Epithelial cell of proximal tubule (primary cell): Measurements from ENCODE around the gene NR1H2. TPM values are rescaled to one million over a fixed set of nuclear protein-coding genes. Genes with fewer than 3 reads are reported as not detected.
A peak's percentile ranks its signal among the peaks of the same experiment; 100 is the strongest.

Experiments
- DNase-seq: peaks from one replicate; pipeline ENCODE4 v3.0.0-alpha.2; 2011; ENCODE audit warnings: low read depth
- H3K4me3 ChIP-seq: 2 replicates; pipeline ENCODE4 v1.5.1; 2011; ENCODE audit warnings: low read depth, mild to moderate bottlenecking, low read length
- total RNA-seq: library from RNA; depleted of rRNA; stranded (reverse); fragments of >200 nt; gene quantifications from 2 replicates; pipeline ENCODE4 v1.2.3, GENCODE V29; 2015
- TF ChIP-seq, protein P1 (sequence below): conservative IDR thresholded peaks from 2 replicates; pipeline ENCODE4 v1.5.1; 2012; ENCODE audit warnings: low read depth, mild to moderate bottlenecking, low read length

Gene NR1H2
- total RNA-seq, 1 donor from 2014 or later, result 67.5 TPM

DNA sequence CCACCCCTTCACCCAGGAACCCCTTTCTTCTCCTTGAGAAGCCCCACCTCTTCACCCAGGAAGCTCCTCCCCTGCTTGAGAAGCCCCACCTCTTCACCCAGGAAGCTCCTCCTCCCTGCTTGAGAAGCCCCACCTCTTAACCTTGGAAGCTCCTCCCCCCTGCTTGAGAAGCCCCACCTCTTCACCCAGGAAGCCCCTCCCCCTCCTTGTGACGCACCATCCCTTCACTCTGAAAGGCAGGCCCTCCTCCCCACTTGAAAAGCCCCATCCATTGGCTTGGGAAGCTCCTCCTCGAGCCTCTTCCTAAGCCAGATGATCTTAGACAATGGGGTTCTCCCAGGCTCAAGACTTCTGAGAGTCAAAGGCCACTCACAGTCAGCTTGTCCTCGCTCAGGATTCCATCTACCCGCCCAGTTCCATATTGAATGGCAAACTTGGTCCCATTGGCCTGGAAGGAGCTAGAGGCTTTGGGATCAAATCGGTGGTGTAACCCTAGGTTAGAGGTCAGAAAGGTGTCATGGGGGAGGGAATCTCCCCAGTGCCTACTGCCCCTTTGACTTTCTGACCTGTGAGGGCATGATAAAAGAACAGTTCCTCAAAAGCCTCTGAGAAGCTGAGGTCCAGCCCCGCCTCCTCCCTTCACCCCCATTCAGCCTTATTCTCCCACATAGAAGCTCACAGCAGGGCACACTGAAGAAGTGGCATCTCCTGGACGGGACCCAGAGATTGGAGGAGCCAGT lies 14.8 kb upstream of the NR1H2 start:
- TF ChIP-seq, protein P1, sequence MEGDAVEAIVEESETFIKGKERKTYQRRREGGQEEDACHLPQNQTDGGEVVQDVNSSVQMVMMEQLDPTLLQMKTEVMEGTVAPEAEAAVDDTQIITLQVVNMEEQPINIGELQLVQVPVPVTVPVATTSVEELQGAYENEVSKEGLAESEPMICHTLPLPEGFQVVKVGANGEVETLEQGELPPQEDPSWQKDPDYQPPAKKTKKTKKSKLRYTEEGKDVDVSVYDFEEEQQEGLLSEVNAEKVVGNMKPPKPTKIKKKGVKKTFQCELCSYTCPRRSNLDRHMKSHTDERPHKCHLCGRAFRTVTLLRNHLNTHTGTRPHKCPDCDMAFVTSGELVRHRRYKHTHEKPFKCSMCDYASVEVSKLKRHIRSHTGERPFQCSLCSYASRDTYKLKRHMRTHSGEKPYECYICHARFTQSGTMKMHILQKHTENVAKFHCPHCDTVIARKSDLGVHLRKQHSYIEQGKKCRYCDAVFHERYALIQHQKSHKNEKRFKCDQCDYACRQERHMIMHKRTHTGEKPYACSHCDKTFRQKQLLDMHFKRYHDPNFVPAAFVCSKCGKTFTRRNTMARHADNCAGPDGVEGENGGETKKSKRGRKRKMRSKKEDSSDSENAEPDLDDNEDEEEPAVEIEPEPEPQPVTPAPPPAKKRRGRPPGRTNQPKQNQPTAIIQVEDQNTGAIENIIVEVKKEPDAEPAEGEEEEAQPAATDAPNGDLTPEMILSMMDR, result no peak
- no peak overlapping the region for H3K4me3 ChIP-seq
- no peak for DNase-seq

DNA sequence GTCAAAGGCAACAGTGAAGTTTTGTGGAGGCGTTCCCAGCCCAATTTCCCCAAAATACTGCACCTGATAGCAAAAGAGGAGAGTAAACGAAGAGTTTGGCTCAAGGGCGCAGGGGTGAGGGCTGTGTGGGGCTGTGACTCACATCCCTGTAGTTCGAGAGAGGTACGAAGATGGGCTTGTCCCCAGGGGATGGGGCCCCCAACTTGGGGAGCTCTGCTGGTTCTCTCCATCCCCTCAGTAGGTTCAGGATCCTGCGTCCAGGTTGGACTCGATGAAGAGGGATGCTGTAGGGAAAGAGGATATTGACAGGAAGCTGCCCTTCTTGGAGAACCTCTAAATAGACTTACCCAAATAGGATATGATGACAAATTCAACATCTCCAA lies 14.2 kb upstream of the NR1H2 start:
- no peak overlapping the region for H3K4me3 ChIP-seq
- TF ChIP-seq, protein P1, result no peak
- no peak for DNase-seq

DNA sequence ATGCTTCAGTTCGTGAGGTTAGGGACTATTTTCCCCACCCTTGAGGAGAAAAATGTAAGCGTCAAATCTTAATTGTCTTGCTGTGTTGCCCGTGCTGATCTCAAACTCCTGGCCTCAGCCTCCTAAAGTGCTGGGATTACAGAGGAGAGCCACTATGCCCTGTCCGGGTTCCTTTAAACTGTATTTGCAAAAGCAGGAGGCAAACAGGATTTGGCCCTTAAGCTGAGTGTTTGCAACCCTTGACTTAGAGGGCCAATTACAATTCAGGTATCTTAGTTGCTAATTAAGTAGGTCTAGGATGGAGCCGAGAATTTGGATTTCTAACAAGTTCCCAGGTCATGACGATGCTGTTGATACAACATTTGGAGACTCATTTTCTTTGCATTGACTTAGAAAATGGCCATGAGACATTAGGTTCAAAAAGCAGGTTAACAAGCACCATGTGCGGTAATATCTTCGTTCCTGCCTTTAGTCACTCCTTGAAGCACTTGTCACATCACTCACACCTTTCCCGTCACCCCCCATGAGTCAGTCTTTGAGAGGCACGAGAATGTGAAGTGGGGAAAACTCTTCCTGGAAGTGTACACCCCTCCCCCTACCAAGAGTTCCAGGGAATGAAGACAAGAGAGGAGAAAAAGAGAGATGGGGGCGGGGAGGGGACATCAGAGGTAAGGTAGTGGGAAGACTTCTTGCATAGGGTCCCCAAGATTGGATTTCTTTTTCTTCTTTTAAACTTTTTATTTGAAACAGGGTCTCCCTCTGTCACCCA lies 13.4 kb upstream of the NR1H2 start:
- TF ChIP-seq, protein P1, result no peak
- DNase-seq, result no peak
- no peak overlapping the region for H3K4me3 ChIP-seq

DNA sequence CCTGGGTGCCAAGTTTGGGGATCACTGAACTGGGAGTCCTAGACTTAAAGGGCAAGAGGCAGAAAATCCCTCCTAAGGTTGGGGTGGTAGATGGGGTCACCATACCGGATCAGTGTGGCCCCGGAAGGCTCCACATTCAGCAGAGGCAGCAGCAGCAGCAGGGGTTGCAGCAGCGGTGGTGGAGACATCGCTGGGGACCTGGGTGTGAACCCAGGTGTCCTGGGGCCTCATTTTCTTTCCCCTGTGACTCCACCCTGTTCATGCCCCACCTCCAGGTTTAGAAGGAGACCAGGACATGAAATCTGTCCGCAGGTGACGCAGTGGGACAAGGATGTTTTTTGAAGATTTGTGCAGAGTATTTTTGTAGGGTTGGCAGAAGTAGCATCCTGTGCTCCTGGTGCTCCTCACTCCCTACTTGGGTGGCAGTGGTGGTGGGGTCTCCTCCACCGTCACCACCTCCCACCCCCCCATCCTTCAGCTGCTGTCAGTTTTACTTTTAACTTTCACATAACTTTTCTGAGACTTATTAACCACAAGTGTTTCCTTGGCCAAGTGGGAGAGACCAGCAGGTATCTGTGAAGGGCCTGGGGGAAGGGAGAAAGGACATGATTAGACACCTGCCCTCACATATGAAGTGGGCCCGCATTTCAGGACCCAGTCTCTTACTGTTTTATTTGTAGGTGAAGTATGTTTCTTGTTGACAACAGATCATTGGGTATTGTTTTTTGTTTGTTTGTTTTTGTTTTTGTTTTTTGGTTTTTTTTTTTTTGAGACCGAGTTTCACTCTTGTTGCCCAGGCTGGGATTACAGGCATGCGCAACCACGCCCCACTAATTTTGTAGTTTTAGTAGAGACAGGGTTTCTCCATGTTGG lies 10.6 kb upstream of the NR1H2 start, which contains the start of gene NAPSA:
Gene NAPSA (minus strand): TSS at position 206 of the 873 bp plus-strand sequence. CDS start 18 bp downstream, at position 188.
- DNase-seq, result no peak
- no peak within 1 kb of the TSS for H3K4me3 ChIP-seq
- TF ChIP-seq, protein P1, result no peak

DNA sequence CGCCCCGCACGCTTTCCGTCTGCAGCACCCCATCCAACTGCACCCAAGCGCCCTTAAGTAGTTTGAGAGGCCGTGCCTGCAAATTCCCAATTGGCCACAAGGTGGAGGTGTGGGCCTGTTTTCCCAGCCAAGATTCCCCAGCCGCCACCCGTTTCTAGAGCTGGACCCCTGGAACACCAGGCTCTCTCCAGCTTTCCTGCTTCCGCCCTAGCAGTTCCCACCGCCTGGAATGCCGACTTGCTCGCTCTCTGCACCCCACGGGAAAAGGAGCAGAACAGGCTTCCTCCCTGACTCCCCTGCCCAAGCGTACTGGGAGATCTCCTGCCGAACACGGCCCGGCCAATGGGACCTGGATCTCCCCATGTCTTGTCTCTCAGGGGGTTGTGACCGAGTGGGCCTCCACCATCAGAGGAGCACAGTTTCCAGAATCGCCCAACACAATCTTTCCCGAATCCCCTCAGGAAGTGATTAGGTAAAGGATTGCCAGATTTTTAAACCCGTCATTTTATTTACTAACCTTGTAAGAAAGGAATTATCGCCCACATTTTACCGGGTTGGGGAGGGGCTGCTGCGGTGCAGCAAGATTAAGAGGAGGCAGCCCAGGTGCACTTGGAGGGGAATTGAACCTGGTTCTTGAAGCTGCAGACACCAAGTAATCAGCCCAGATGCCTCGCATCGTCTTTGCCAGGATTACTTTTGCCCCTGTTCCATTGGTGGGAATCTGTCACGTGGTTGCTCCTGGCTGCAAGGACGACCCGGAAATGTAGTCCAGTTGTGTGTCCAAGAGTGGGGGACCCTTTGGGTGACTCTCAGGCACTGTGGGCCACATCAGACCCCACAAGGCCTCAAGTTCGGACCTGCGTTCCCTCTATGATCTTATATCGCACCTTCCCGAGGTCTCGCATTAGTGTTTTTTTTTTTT lies 7.3 kb upstream of the NR1H2 start:
- H3K4me3 ChIP-seq, result peak overlapping the region; percentile 84
- TF ChIP-seq, protein P1, result peak; percentile 80
- DNase-seq, result no peak

GRCh38 chr19:50371914-50372475 lies 4.3 kb upstream of the NR1H2 start:
- TF ChIP-seq, protein P1, result no peak
- no peak for DNase-seq

More at GRCh38 chr19:50371914-50372475, 4.3 kb upstream of the NR1H2 start:
- H3K4me3 ChIP-seq, result no peak overlapping the region
